K562 (cell line): ENCODE data around the gene PRDX4. TPM values are rescaled to one million over a fixed set of nuclear protein-coding genes. Genes with fewer than 3 reads are reported as not detected.
A peak's percentile ranks its signal among the peaks of the same experiment; 100 is the strongest.
"Not testable (repeated sequence)": the region's sequence is repeated elsewhere in the genome, so short reads cannot be mapped to it uniquely, and the experiment has no call there.

Source experiments
- ATAC-seq: fragments of 200-7000 bp; cut with Tn5 transposase; 3 replicates; pipeline ENCODE4 v1.9.1; 2020; ENCODE audit warnings: moderate library complexity
- BruUV-seq: library from RNA; stranded (reverse); fragments of 400-500 nt; replicated peaks from 2 replicates; lab custom pipeline; 2021; lab: Mats Ljungman, UMichigan
- CTCF ChIA-PET: fragments of 300-600 bp; formaldehyde crosslinking; extraction: SDS; loops from one replicate; lab custom pipeline; 2021; ENCODE audit warnings: low intra/inter-chr PET ratio; lab: Yijun Ruan, JAX
- POLR2A ChIA-PET: fragments of 300-600, 350-650 bp; sonication (Branson Sonifier 250); formaldehyde crosslinking; extraction: SDS; loops from one replicate; lab custom pipeline; 2021; ENCODE audit warnings: antibody characterized with exemption, inconsistent platforms; lab: Yijun Ruan, JAX
- DNase-seq, 4 experiments: peaks; one replicate each; pipeline versions ENCODE4 v3.0.0 to v3.0.0-alpha.2; 2011 to 2018; ENCODE audit warnings: low spot score in 3 of 4, mixed read lengths in 3 of 4; ENCODE audit errors: extremely low read depth in 1 of 4
- FAIRE-seq: peaks from 2 replicates; lab custom pipeline; 2011; peaks lifted over from hg19 to GRCh38; lab: Jason Lieb, UNC
- H2AFZ ChIP-seq: 2 replicates; pipeline ENCODE4 v1.6.0; 2011; ENCODE audit warnings: low read depth, low read length, control low read depth, inconsistent platforms
- H3K27ac ChIP-seq: fragments of 200-600 bp; 3 replicates; pipeline ENCODE4 v1.8.0; 2011; ENCODE audit warnings: low read depth, mild to moderate bottlenecking, control low read depth, inconsistent platforms, low read length, moderate library complexity, mixed read lengths; ENCODE audit errors: extremely low read depth
- H3K27me3 ChIP-seq, 2 experiments: fragments of 300-600 bp in 1 of 2; 2 replicates in 1 of 2; 3 replicates in 1 of 2; pipeline versions ENCODE4 v1.6.0 to v1.8.0; 2011; ENCODE audit warnings: inconsistent platforms in 2 of 2, low read length in 2 of 2, mild to moderate bottlenecking in 1 of 2, mixed read lengths in 1 of 2, moderate library complexity in 1 of 2; ENCODE audit not compliant: control insufficient read depth in 2 of 2, insufficient read depth in 2 of 2
- H3K36me3 ChIP-seq: fragments of 300-600 bp; 3 replicates; pipeline ENCODE4 v1.8.0; 2011; ENCODE audit warnings: mild to moderate bottlenecking, low read length, inconsistent platforms; ENCODE audit not compliant: control insufficient read depth, insufficient read depth
- H3K4me1 ChIP-seq, 2 experiments: fragments of 200-600 bp in 1 of 2; replicated peaks in 1 of 2; 2 replicates in 1 of 2; 3 replicates in 1 of 2; pipeline versions ENCODE4 v1.5.1 to v1.8.0; 2011; ENCODE audit warnings: inconsistent platforms in 2 of 2, low read length in 2 of 2, mild to moderate bottlenecking in 1 of 2, mixed read lengths in 1 of 2, moderate library complexity in 1 of 2; ENCODE audit not compliant: control insufficient read depth in 2 of 2, insufficient read depth in 2 of 2
- H3K4me2 ChIP-seq: 2 replicates; pipeline ENCODE4 v1.6.1; 2011; ENCODE audit warnings: low read length, control low read depth, inconsistent platforms, mixed read lengths; ENCODE audit not compliant: insufficient read depth
- H3K4me3 ChIP-seq: fragments of 200-600 bp; sonication (generic), shearing (Covaris generic); 2 replicates; pipeline ENCODE4 v1.5.1; 2016; ENCODE audit warnings: control low read depth, inconsistent platforms
- H3K79me2 ChIP-seq: fragments of 200-600 bp; 3 replicates; pipeline ENCODE4 v1.8.0; 2011; ENCODE audit warnings: low read length, inconsistent platforms; ENCODE audit not compliant: control insufficient read depth, insufficient read depth
- H3K9ac ChIP-seq, 2 experiments: 2 replicates each; pipeline versions ENCODE4 v1.6.0 to v1.6.1; 2011; ENCODE audit warnings: low read depth in 2 of 2, low read length in 2 of 2, control low read depth in 1 of 2, inconsistent platforms in 1 of 2, mild to moderate bottlenecking in 1 of 2, mixed read lengths in 1 of 2; ENCODE audit not compliant: insufficient read depth in 1 of 2
- H3K9me1 ChIP-seq: one replicate; pipeline ENCODE4 v1.6.0; 2011; ENCODE audit warnings: inconsistent platforms, mild to moderate bottlenecking, low read length, moderate library complexity; ENCODE audit not compliant: control insufficient read depth, insufficient read depth
- H3K9me3 ChIP-seq: replicated peaks from 2 replicates; pipeline ENCODE4 v1.5.1; 2011; ENCODE audit warnings: low read depth, low read length, inconsistent platforms; ENCODE audit not compliant: control insufficient read depth, insufficient read depth
- H4K20me1 ChIP-seq: replicated peaks from 2 replicates; pipeline ENCODE4 v1.6.1; 2011; ENCODE audit warnings: low read length, inconsistent platforms, mixed read lengths; ENCODE audit not compliant: control insufficient read depth, insufficient read depth
- DACH1 ChIP-seq: fragments of 450-650 bp; IDR thresholded peaks from 2 replicates; pipeline ENCODE4 v1.6.1; 2018; ENCODE audit not compliant: partially characterized antibody
- TAF15 ChIP-seq: fragments of 200-400 bp; formaldehyde crosslinking; IDR thresholded peaks from 2 replicates; pipeline ENCODE4 v1.6.1; 2017; ENCODE audit warnings: mild to moderate bottlenecking, low read depth, low read length, moderate library complexity
- TSC22D4 ChIP-seq: fragments of 450-650 bp; IDR thresholded peaks from 2 replicates; pipeline ENCODE4 v1.6.1; 2016; ENCODE audit warnings: missing genetic modification characterization, missing biosample characterization, control low read depth
- ZNF121 ChIP-seq: sonication (generic); formaldehyde crosslinking; conservative IDR thresholded peaks from 2 replicates; pipeline ENCODE4 v1.8.0; 2022; ENCODE audit warnings: missing genetic modification reagents
- ZNF143 ChIP-seq: sonication (generic); formaldehyde crosslinking; IDR thresholded peaks from 2 replicates; pipeline ENCODE4 v1.9.0; 2022; ENCODE audit warnings: mild to moderate bottlenecking, missing genetic modification reagents
- WGBS: fragments of 100-300 bp; shearing (Covaris generic); methylation state at CpG from one replicate; pipeline ENCODE4 v1.1.6; 2016; ENCODE audit warnings: low coverage, mixed read lengths; ENCODE audit not compliant: insufficient coverage; ENCODE audit errors: missing lambda C conversion rate; 5-methylcytosine and 5-hydroxymethylcytosine counted together
- in situ Hi-C: fragments of 300-500 bp; cut with MboI; formaldehyde crosslinking; loops from 4 replicates; pipeline ENCODE4 v1.15.0; 2018; ENCODE audit warnings: inconsistent platforms, mixed read lengths
- intact Hi-C: fragments of 100-400 bp; cut with micrococcal nuclease; formaldehyde crosslinking; loops from 2 replicates; pipeline ENCODE4 v1.14.2; 2022
- polyA plus RNA-seq, 8 experiments: library from polyadenylated mRNA; depleted of rRNA in 4 of 8; stranded (reverse) in 5 of 8; unstranded in 3 of 8; fragments of >200 nt; fragmentation: Nextera tagmentation in 2 of 8; fragmentation: Illumina TruSeq in 1 of 8; extraction: Ambion mirVana in 2 of 8; extraction: Trizol in 1 of 8; gene quantifications; 2 replicates each; pipeline versions ENCODE4 v1.2.1 to v1.2.3, GENCODE V29; 2011 to 2014; ENCODE audit warnings: inconsistent platforms in 1 of 8, missing spikeins in 1 of 8
- total RNA-seq, 7 experiments: library from RNA; depleted of rRNA in 6 of 7; stranded (reverse); fragments of >200 nt in 6 of 7; fragmentation: Illumina TruSeq in 2 of 7; extraction: Trizol in 2 of 7; gene quantifications; 2 replicates each; pipeline versions ENCODE4 v1.2.1 to v1.2.3, GENCODE V29; 2011 to 2021; ENCODE audit warnings: low replicate concordance in 1 of 7
- TF ChIP-seq, protein P1 (sequence below): fragments of 250-450 bp; sonication (Bioruptor Pico); IDR thresholded peaks from 2 replicates; pipeline ENCODE4 v1.4.0; 2020

Gene PRDX4
- total and polyA plus RNA-seq, 9 of the 15 experiments (the other 6 are each of a cell fraction or from before 2014, with no cell fraction given), result 28.6 to 253 (median 153) TPM

DNA sequence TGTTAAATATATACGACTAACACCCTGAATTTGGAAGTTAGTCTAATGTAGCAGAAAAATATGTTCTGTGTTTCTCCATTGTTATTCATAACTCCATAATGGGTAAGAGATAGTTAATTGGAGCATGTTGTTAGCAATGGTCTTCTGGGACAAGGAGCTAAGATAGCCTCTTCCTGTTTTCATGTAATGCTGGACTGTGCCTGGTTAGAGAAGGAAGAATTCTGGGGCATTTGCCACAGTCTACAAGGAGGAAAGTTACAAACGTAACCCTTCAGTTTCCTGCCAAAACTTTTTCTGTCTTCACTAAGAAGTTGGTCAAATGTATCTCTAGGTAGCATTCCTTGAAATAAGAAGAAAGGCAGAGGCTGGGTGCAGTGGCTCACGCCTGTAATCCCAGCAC is 5.8 kb downstream of the PRDX4 start:
- in situ Hi-C loops, result no loop called here
- CTCF ChIA-PET, result no interaction called here

DNA sequence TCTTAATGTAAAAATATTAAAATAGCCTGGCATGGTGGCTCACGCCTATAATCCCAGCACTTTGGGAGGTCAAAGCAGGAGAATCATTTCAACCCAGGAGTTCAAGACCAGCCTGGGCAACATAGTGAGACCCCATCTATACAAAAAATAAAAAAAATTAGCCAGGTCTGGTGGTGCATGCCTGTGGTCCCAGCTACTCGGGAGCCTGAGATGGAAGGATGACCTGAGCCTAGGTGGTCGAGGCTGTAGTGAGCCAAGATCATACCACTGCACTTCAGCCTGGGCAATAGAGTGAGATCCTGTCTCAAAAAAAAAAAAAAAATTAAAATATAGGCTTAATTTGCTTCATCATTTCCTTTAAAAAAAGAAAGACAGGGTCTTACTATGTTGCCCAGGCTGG is 9.2 kb downstream of the PRDX4 start:
- TF ChIP-seq ZNF121, result peak; percentile 68
- DNase-seq, H3K9me1 ChIP-seq, H4K20me1 ChIP-seq, BruUV-seq, H3K4me2 ChIP-seq, in situ Hi-C loops, intact Hi-C loops, H2AFZ ChIP-seq, H3K9ac ChIP-seq, FAIRE-seq, H3K27me3 ChIP-seq, H3K27ac ChIP-seq, CTCF ChIA-PET, H3K79me2 ChIP-seq, H3K4me1 ChIP-seq, ATAC-seq, H3K9me3 ChIP-seq, H3K4me3 ChIP-seq: not testable (repeated sequence)
- POLR2A ChIA-PET, result interaction anchor here (0.7 kb wide), 1 partner anchor 317 kb away, joined by 3 read pairs; no protein-coding TSS in a partner anchor
- peaks cover 58% of the 10 kb centered on the region; the same call in 2 of the 3 replicates for H3K36me3 ChIP-seq
- WGBS, result 100% methylated on average over 3 of the region's 3 CpGs

More for the DNA sequence above, 5.8 kb downstream of the PRDX4 start:
- Histone ChIP-seq H3K4me2 (no peak overlapping the region), H3K27me3 (no peaks in the 10 kb centered on the region), H3K9me1 (no peaks in the 10 kb centered on the region), H3K36me3 (peaks cover 64% of the 10 kb centered on the region), H3K9me3 (no peaks in the 10 kb centered on the region), H3K4me1 (peaks cover 0 to 9% of the 10 kb centered on the region in 2 experiments; a peak in 2 of 5 replicates), H3K4me3 (no peak overlapping the region), H3K9ac (no peak overlapping the region), H3K27ac (no peak overlapping the region), H4K20me1 (no peaks in the 10 kb centered on the region), H3K79me2 (peaks cover 29% of the 10 kb centered on the region), H2AFZ (no peak overlapping the region)
- intact Hi-C loops, result no loop called here
- TF ChIP-seq DACH1 (no peak), ZNF143 (CRISPR knock-in tag) (no peak), TAF15 (no peak), TSC22D4 (tag) (no peak)
- TF ChIP-seq, protein P1, sequence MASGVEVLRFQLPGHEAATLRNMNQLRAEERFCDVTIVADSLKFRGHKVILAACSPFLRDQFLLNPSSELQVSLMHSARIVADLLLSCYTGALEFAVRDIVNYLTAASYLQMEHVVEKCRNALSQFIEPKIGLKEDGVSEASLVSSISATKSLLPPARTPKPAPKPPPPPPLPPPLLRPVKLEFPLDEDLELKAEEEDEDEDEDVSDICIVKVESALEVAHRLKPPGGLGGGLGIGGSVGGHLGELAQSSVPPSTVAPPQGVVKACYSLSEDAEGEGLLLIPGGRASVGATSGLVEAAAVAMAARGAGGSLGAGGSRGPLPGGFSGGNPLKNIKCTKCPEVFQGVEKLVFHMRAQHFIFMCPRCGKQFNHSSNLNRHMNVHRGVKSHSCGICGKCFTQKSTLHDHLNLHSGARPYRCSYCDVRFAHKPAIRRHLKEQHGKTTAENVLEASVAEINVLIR, result no peak
- ATAC-seq (no peak), FAIRE-seq (no peak), DNase-seq (no peak)
- 100% methylated on average over 2 of the region's 3 CpGs for WGBS
- POLR2A ChIA-PET, result no interaction called here
- BruUV-seq, result no TSS peak
